RWPE1 (cell line): Measurements from ENCODE around the gene ROR2.

Experiments
- CTCF ChIA-PET: fragments of 350-600 bp; sonication (Branson Sonifier 250); formaldehyde crosslinking; extraction: SDS; loops from one replicate; lab custom pipeline; 2021; lab: Yijun Ruan, JAX
- POLR2A ChIA-PET: fragments of 400-600 bp; formaldehyde crosslinking; extraction: SDS; loops from one replicate; lab custom pipeline; 2020; ENCODE audit warnings: antibody characterized with exemption; ENCODE audit not compliant: low non-redundant PET; lab: Yijun Ruan, JAX
- DNase-seq: peaks from one replicate; pipeline ENCODE4 v3.0.0; 2012; ENCODE audit warnings: low spot score
- H3K27ac ChIP-seq: fragments of 450-650 bp; 2 replicates; pipeline ENCODE4 v1.5.1; 2017
- TF ChIP-seq, protein P1 (sequence below): fragments of 450-650 bp; conservative IDR thresholded peaks from 2 replicates; pipeline ENCODE4 v1.5.1; 2017; ENCODE audit warnings: low read depth, mild to moderate bottlenecking

Gene ROR2

DNA sequence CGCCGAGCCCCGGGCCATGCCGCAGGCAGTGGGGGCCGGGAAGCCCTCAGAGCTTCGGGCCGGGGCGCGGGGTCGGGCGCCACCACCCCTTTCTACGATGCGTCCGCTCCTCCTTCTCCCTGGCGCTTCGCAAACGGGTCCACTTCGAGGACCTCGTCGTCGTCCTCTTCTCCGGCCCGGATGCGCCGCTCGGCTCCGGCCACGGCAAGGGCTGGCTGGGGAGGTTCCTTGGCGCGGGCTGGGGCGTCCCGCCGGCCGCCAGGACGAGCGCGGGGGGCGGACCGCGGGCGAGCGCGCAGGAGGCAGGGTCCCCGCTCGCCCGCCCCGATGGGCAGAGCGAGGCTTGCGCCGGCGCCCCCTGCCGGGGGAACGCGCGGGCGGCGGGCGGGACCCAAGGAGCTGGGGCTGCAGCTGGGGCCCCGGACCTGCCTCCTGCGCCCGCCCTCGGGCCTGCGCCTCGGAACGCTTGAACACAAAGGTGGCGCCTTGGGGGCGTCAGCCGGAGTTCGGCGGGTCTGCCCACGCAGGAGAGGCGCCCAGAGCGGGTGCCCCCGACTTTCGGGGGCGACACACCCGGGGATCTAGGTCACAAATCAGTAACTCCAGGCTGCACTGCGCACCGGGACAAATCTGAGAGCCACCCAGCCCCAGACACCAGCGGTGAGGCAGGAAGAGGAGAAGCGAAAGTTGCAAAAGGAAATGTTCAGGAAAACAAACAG lies at the start of gene ROR2:
ROR2 (minus strand) TSS at position 283 of the 719 bp plus-strand sequence.
- no peak within 1 kb of the TSS for H3K27ac ChIP-seq
- ChIA-PET POLR2A (no interaction called here), CTCF (interaction anchor here (0.6 to 2.7 kb wide), 19 partner anchors 14 to 1076 kb away, joined by 3 to 9 read pairs (median 4); no protein-coding TSS in a partner anchor)
- DNase-seq, result peak; percentile 58
- TF ChIP-seq, protein P1, sequence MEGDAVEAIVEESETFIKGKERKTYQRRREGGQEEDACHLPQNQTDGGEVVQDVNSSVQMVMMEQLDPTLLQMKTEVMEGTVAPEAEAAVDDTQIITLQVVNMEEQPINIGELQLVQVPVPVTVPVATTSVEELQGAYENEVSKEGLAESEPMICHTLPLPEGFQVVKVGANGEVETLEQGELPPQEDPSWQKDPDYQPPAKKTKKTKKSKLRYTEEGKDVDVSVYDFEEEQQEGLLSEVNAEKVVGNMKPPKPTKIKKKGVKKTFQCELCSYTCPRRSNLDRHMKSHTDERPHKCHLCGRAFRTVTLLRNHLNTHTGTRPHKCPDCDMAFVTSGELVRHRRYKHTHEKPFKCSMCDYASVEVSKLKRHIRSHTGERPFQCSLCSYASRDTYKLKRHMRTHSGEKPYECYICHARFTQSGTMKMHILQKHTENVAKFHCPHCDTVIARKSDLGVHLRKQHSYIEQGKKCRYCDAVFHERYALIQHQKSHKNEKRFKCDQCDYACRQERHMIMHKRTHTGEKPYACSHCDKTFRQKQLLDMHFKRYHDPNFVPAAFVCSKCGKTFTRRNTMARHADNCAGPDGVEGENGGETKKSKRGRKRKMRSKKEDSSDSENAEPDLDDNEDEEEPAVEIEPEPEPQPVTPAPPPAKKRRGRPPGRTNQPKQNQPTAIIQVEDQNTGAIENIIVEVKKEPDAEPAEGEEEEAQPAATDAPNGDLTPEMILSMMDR, result peak; percentile 85

DNA sequence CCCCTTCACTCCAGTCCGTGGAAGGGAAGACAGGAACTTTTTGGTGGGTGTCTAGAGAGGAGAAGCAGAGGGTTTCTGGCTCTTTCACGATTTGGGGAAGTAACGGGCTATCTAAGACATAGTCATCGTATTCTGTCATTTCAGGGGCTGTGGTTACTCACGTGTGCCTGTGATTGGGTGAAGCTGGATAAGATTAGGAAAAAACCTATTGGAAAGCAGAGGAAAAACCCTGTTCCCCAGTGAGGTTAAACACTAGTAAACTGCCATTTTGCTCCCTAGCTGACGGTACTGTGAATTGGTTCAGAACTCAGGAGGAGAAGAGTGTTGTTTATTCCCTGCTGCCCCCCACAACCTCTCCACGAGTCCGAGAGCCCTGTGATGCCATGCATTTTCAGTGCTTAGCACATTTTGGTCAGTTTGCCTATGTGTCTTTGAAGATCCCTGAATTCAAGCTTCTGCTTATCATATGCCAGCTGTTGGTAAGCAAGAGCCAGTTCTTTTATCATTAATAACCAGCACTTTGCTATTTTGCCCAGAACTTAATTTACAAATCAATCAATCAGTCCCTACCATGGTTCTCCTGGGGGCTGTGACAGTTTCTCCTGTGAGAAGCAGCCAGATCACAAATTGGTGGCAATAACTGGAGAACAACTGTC lies 45.1 kb upstream of the ROR2 start:
- POLR2A ChIA-PET, result no interaction called here
- H3K27ac ChIP-seq, result no peak overlapping the region
- no peak for DNase-seq
- TF ChIP-seq, protein P1, result no peak
- CTCF ChIA-PET, result interaction anchor here (0.6 to 0.7 kb wide), 3 partner anchors 31 to 277 kb away, joined by 3 to 4 read pairs (median 3); no protein-coding TSS in a partner anchor

DNA sequence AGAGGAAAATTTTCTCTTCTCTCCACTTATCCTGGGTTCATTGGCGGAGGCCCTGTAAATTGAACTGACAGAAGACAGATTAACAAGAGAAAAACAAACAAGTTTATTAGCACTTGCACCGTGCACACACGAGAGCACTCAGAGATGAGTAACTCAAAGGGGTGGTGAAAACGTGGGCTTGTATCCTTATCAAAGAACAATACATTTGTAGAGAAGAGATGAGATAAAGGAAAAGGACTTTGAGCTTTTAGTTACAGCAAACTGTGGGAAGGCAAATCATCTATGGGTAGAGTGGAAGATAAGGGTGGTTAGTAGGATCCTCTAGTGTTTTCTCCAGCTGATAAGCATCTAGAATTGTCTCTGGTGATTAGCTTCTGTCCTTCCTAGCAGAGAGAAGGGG lies 44.4 kb upstream of the ROR2 start:
- TF ChIP-seq, protein P1, result no peak
- ChIA-PET CTCF (interaction anchor here (0.7 kb wide), 1 partner anchor 30 kb away, joined by 4 read pairs; no protein-coding TSS in a partner anchor), POLR2A (no interaction called here)
- H3K27ac ChIP-seq, result no peak overlapping the region
- DNase-seq, result no peak

DNA sequence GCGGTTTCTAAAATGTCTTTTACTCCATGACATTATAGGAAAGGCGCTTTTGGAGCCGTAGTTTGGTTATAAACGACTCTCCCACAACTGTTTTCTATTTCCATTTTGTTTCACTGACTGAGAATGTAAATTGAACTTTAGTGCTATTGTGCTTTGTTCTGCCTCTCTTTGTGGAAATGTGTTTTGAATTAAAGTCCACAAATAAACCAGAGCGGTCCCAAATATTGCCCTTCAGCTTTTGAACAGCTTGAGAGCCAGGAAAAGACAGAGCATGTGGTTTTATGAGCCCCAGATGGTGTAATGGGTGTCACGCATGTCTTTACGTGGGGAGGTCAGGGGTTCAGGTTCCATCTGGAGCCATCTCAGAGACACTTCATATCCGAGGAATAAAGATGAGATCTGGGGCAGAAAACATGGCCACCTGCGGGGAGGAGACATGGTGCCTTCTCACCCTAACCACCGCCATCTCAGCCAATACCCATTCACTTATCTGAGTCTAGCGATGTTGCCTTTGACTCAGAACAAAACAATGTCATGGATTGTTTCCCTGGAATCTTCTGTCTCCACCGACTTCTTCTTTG lies 42.5 kb upstream of the ROR2 start:
- TF ChIP-seq, protein P1, result no peak
- no peak overlapping the region for H3K27ac ChIP-seq
- CTCF ChIA-PET, result no interaction called here
- no peak for DNase-seq
- POLR2A ChIA-PET, result no interaction called here

DNA sequence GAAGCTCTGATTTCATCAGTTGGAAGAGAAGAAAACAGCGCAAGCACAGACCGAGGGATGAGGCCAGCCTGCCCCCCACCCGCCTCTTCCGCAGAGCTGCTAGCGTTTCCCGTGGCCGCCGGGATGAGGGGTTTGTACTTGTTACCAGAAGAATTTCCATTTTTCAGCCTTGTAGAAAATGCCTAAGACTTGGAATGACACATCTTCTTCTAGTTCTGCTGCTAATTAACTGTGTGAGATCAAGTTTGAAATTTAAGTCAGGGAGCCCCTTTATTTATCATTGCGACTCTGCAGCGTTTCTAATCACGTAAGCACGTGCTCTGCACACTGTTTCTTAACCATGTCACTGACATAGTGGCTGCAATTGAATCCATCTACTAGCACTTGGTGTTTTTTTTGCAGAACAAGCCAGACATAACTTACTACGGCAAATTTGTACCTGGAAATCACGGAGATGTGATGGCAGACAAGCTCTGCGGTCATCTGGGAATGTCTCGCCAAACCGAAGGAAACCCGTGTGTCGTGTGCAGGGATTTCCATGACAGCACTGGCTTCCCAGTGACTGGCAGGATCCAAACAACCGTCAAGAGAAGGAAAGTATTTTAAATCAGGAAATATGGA lies 41.8 kb upstream of the ROR2 start:
- ChIA-PET CTCF (interaction anchor here (0.8 kb wide), 1 partner anchor 10 kb away, joined by 3 read pairs; no protein-coding TSS in a partner anchor), POLR2A (no interaction called here)
- H3K27ac ChIP-seq, result no peak overlapping the region
- DNase-seq, result no peak
- TF ChIP-seq, protein P1, result no peak

DNA sequence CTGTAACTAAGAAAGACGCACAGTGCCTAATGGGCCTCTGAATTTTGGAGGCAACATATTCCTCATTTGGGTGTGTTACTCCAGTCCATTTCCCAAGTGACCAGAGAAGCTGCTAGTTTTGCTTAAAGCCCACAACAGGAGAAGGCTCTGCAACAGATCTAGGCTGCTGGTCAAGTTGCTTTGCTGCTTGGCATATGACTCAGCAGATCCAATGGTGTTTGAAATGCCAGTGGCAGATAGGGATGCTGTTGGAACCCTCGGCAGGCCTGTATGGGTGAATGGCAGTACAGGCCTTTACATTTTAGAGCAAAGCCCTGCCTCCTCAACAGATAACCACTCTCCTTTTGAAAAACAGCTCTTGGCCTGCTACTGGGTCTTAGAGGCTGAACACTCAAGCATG lies 36.2 kb upstream of the ROR2 start:
- CTCF ChIA-PET, result no interaction called here

More for the DNA sequence above, 36.2 kb upstream of the ROR2 start:
- TF ChIP-seq, protein P1, result no peak
- no peak for DNase-seq
- H3K27ac ChIP-seq, result no peak overlapping the region
- POLR2A ChIA-PET, result no interaction called here
